GM08714 (cell line): ENCODE data around the gene NUAK1.

ENCODE experiments used
- H3K4me3 ChIP-seq: fragments of 200-500 bp; sonication (Bioruptor generic); 2 replicates; pipeline ENCODE4 v1.5.1; 2014; ENCODE audit warnings: mild to moderate bottlenecking, low read length, inconsistent platforms
- ZNF274 ChIP-seq: IDR thresholded peaks from 2 replicates; pipeline ENCODE4 v1.6.1; 2012; ENCODE audit warnings: mild to moderate bottlenecking, low read depth, low read length

Gene NUAK1

GRCh38 chr12:106113824-106114446 lies 24.8 kb downstream of the NUAK1 start:
- no peak overlapping the region for H3K4me3 ChIP-seq
- no peak for TF ChIP-seq ZNF274

GRCh38 chr12:106113446-106113823 lies 25.3 kb downstream of the NUAK1 start:
- no peak for TF ChIP-seq ZNF274
- no peak overlapping the region for H3K4me3 ChIP-seq

DNA sequence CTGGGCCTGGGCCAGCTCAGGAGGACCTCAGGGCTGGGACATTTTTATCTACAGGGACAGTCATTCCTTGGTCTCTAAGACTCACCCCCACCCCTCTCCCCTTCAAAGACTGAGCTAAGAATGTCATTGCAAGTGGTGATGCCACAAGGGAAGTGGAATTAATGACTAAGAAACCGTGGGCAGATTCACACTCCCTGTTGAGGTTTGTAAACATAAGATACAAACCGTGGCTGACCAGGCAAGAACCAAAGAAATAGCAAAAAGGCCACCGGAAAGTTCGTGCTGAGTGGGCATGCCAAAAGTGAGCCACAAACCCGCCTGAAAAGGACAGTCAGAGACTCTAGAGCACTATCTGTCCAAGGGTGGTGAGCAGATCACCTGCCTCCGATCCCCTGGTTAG lies 25.7 kb downstream of the NUAK1 start:
- no peak overlapping the region for H3K4me3 ChIP-seq
- no peak for TF ChIP-seq ZNF274

DNA sequence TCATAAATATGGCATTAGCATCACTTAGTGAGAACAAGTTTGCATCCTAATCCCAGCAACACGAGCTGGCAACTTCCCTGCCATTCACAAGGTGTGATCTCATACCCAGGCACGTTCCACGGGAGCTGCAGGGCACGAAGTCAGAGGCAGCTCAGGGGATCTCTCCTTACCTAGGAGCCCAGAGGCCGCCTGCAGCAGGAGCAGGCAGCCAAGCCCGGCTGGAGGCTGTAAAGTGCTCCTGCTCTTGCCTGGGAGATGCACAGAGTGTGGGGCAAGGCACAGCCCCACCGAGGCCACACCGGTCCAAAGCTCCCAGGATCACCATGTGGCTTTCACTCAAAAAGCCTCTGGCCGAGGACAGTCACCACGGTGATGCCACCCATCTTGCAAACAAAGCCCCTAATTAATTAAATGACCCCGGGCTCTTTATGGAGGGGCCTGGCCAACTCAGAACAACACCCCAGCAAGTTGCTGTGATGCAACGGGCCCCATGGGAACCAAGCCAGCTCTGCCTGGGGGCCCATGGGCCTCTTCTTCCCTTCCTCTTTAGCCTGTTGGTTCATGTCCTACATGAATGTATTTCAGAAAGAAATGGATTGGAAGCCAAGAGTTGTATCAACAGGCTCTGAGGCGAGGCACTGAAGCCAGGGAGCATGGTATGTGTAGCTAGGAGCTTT lies 26.5 kb downstream of the NUAK1 start:
- H3K4me3 ChIP-seq, result no peak overlapping the region
- no peak for TF ChIP-seq ZNF274

GRCh38 chr12:106110626-106111300 lies 28.0 kb downstream of the NUAK1 start:
- H3K4me3 ChIP-seq, result no peak overlapping the region
- no peak for TF ChIP-seq ZNF274

- TF ChIP-seq ZNF274, result no peak
- H3K4me3 ChIP-seq, result no peak overlapping the region
Observed at GRCh38 chr12:106109168-106109910, 29.4 kb downstream of the NUAK1 start.

DNA sequence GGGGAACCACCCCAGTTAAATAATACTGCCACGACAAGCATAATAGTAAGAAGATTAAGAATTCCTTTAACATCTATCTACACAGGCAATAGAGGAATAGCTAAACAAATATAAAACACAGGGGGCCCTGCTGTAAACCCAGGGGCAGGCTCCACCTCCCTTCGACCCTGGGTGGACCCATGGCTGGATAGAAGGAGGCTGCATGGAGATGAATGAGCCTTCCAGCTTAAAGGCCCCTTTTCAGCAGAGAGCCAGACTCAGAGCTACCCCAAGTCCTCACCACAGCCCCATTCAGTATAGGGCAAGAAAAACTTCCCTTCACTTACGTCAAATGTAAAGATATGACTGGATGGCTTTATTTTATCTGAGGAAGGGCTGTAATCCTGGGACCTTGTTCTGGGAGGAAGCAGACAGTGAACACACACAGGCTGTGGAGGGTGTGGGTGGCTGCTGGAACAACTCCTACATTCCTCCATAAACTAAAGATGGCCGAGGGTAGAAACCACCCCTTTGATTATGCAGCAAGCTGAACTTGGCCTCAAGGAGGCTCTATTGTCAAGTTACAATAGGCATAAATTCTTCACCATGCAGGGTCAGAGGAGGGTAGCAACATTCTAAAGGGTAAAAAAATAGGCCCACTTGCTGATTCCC lies 30.4 kb downstream of the NUAK1 start:
- TF ChIP-seq ZNF274, result no peak
- no peak overlapping the region for H3K4me3 ChIP-seq

- TF ChIP-seq ZNF274, result no peak
- H3K4me3 ChIP-seq, result no peak overlapping the region
Observed at GRCh38 chr12:106107566-106107965, 31.2 kb downstream of the NUAK1 start.

- no peak for TF ChIP-seq ZNF274
- H3K4me3 ChIP-seq, result no peak overlapping the region
Observed at GRCh38 chr12:106106892-106107291, 31.9 kb downstream of the NUAK1 start.

DNA sequence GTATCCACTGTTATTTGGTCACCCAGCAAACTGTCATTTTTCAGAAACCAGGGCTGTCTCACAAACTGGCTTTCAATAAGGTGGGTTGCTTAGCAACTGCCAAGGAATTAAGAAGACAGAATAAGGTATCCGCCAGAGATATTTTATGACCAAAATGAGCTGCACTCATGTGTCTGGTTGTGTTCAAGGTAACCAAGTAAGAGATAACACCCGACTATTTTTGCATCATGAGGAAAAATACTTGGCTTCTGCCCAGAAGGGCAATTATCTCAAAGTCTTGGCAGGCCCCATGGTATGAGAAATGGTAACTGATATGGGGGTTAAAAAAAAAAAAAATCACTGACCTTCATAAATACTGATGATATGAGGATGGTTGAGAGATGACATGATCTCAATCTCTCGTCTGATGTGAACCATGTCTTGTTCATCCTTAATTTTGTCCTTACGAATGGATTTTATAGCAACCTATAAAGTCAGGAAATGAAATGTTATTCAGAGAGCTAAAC lies 32.6 kb downstream of the NUAK1 start:
- H3K4me3 ChIP-seq, result no peak overlapping the region
- no peak for TF ChIP-seq ZNF274

DNA sequence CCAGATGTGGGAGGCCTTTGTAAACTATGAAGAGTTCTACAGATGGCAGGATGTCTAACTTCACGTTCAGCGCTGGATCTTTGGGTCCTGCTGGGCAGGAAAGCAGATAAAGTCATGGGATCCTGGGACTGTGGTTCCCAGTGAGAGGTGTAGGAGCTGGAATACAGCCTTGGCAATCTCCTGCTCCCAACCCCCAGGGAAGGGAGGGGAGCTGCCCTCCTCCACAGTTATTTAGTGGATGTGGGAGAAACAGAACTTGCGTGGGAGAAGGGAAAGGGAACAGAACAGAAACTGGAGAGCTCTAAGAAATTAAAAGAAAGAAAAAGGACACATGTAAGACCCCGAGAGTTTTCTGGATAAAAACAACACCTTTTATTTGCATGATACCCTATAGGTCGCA lies 37.0 kb downstream of the NUAK1 start:
- no peak overlapping the region for H3K4me3 ChIP-seq
- TF ChIP-seq ZNF274, result no peak

DNA sequence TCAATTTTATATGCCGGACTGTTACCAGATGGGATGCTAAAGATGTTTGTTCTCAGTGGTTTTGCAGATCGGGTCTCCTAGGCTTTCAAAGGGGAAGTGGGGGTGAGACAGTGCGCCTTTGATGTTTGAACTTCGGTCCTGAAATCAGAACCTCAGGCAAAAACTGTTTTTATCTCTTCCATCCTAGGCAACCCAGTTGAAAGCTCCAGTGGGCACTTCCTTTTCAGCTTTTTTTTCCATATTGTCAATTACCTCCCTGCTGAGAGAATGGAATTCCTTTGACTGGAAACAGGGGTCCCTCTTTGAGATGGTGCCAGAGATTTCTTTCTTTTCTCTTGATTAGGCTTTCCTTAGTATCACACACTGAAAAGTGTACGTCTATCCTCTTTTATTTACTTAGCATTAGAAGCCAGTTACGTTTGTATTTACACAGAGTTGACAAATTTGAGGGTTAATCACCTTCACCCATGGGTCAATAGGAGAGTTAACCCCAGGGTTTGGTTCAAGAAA lies 40.0 kb downstream of the NUAK1 start:
- H3K4me3 ChIP-seq, result no peak overlapping the region
- TF ChIP-seq ZNF274, result no peak

GRCh38 chr12:106097011-106097410 lies 41.7 kb downstream of the NUAK1 start:
- TF ChIP-seq ZNF274, result no peak
- H3K4me3 ChIP-seq, result no peak overlapping the region

DNA sequence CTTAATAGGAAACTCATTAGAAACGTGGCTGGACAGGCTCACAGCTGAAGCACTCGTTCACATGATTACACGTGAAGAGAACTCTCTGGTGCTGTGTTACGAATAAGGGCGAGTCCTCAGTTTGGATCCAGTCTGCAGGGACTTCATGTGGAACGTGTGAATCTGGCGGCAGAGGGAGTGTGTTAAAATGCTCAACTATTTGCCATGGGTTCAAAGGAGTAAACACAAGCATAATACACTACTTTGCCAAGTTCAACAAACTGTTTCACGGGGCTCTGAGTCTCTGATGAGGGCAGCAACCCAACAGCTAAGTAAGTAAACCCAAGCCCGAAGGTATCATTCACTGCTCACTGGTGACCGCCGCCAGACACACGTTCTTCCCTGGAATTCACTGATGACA lies 42.4 kb downstream of the NUAK1 start:
- no peak for TF ChIP-seq ZNF274
- no peak overlapping the region for H3K4me3 ChIP-seq

DNA sequence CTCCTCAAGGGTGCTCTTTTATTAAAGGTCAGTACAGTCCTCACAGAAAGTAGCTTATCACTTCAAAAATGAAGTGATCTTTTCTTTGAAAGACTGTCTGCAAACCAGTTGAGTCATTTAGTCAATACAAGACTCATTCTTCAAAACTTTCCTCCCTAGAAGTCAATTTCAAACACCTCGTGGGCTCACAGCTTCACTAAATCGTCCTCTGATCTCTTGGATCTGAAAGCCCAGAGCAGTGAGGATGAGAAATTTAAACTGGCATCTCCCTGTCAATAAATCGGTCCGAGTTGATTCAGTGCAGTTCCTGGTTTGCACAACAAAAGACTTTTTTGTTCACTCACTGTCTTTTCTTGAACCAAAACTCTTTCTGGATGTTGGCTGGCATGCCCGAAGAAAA lies 44.5 kb downstream of the NUAK1 start:
- TF ChIP-seq ZNF274, result no peak

More for the DNA sequence above, 44.5 kb downstream of the NUAK1 start:
- H3K4me3 ChIP-seq, result no peak overlapping the region
